Psoas muscle (tissue), 8 donors: Measurements from ENCODE around the gene TYW1B. TPM values are rescaled to one million over a fixed set of nuclear protein-coding genes. Genes with fewer than 3 reads are reported as not detected.
"Not testable (repeated sequence)": the region's sequence is repeated elsewhere in the genome, so short reads cannot be mapped to it uniquely, and the experiment has no call there.

Experiments
- ATAC-seq, 4 donors: fragments of 200-7000 bp; cut with Tn5 transposase; one replicate each; pipeline ENCODE4 v1.9.1; 2020; ENCODE audit warnings: moderate library complexity in 3 of 4, mild to moderate bottlenecking in 2 of 4
- DNase-seq, 2 donors: peaks; one replicate each; pipeline ENCODE4 v3.0.0-alpha.2; 2020
- H3K27ac ChIP-seq: fragments of 200-600 bp; one replicate; pipeline ENCODE4 v1.8.0; 2022
- H3K27me3 ChIP-seq, 3 donors: fragments of 200-600 bp in 1 of 3; one replicate each; pipeline versions ENCODE4 v1.6.1 to v1.8.0; 2013 to 2022; ENCODE audit warnings: low read length in 2 of 3, mild to moderate bottlenecking in 2 of 3, moderate library complexity in 1 of 3; ENCODE audit not compliant: insufficient read depth in 3 of 3
- H3K36me3 ChIP-seq, 2 donors: fragments of 200-600 bp in 1 of 2; one replicate each; pipeline versions ENCODE4 v1.6.1 to v1.8.0; 2013 to 2022; ENCODE audit warnings: low read depth in 1 of 2, mild to moderate bottlenecking in 1 of 2, moderate library complexity in 1 of 2; ENCODE audit not compliant: insufficient read depth in 1 of 2
- H3K4me1 ChIP-seq: fragments of 200-600 bp; one replicate; pipeline ENCODE4 v1.8.0; 2022
- H3K4me3 ChIP-seq: fragments of 200-600 bp; one replicate; pipeline ENCODE4 v1.8.0; 2022; ENCODE audit warnings: mild to moderate bottlenecking
- H3K9me3 ChIP-seq: fragments of 200-600 bp; one replicate; pipeline ENCODE4 v1.8.0; 2022
- WGBS, 3 donors: extraction: QIAGEN DNeasy Blood & Tissue Kit; methylation state at CpG; one replicate each; pipeline versions ENCODE4 v1.1.6 to v1.1.7; 2013; 5-methylcytosine and 5-hydroxymethylcytosine counted together
- intact Hi-C, 2 donors: fragments of 100-400 bp; cut with DNase I; formaldehyde crosslinking; loops; one replicate each; pipeline versions ENCODE4 v1.11.0 to v1.14.2; 2022
- polyA plus RNA-seq, 3 donors: library from polyadenylated mRNA; stranded (reverse); fragments of 200-250 nt; gene quantifications; one replicate each; pipeline ENCODE4 v1.2.3, GENCODE V29; 2013
- total RNA-seq, 4 donors: library from RNA; stranded (reverse); fragmentation: NEBNext Ultra II Directional in 2 of 4; extraction: Animal tissue kit (Norgen Biotek cat#: 25700) in 2 of 4; gene quantifications; one replicate each; pipeline versions ENCODE4 v1.2.1 to v1.2.4, GENCODE V29; 2021 to 2023
- TF ChIP-seq, protein P1 (sequence below): fragments of 200-600 bp; IDR thresholded peaks from one replicate; pipeline ENCODE4 v1.8.0; 2022; ENCODE audit warnings: antibody characterized with exemption
- donor health status: healthy with polysubstance abuse.
- donor health status: DM: no; HTN: no; CAD: no; lungs with moderate emphysema.
- donor health status: Bipolar disorder and iron deficiency.
- donor health status: healthy.
- donor health status: DM: yes; HTN: yes; CAD: no.
- donor health status: DM: no; HTN: no; CAD: no.
- donor health status: DM: no; HTN: no; CAD: no.
- donor health status: DM: yes; HTN: yes; CAD: no.

Gene TYW1B
- total and polyA plus RNA-seq, 7 donors: 1.1 to 6.5 (median 1.9) TPM

DNA sequence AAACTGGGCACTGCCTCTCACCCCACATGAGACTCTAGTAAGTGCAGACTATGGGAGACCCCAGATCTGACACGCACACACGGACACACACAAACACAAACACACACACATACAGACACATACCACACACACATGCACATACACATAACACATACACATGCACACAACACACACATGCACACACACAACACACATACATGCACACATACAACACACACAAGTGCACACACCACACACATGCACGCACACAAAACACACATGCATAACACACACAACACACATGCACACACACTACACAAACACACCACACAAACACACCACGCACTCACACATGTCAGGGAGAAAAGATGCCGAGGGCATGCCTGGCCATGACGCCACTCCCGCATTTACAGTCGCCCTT lies 205.5 kb downstream of the TYW1B start:
- H3K4me1 ChIP-seq: peaks cover 4% of the 10 kb centered on the region
- H3K36me3 ChIP-seq: no peaks in the 10 kb centered on the region
- H3K27me3 ChIP-seq: no peaks in the 10 kb centered on the region
- intact Hi-C loops: no loop called here
- H3K27ac ChIP-seq: peak overlapping the region; percentile 67
- 95 to 98% (median 97%) methylated on average over 8 of the region's 8 CpGs for WGBS, 3 donors
- H3K9me3 ChIP-seq: no peaks in the 10 kb centered on the region
- H3K4me3 ChIP-seq: no peak overlapping the region
- TF ChIP-seq, protein P1, sequence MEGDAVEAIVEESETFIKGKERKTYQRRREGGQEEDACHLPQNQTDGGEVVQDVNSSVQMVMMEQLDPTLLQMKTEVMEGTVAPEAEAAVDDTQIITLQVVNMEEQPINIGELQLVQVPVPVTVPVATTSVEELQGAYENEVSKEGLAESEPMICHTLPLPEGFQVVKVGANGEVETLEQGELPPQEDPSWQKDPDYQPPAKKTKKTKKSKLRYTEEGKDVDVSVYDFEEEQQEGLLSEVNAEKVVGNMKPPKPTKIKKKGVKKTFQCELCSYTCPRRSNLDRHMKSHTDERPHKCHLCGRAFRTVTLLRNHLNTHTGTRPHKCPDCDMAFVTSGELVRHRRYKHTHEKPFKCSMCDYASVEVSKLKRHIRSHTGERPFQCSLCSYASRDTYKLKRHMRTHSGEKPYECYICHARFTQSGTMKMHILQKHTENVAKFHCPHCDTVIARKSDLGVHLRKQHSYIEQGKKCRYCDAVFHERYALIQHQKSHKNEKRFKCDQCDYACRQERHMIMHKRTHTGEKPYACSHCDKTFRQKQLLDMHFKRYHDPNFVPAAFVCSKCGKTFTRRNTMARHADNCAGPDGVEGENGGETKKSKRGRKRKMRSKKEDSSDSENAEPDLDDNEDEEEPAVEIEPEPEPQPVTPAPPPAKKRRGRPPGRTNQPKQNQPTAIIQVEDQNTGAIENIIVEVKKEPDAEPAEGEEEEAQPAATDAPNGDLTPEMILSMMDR: no peak
- ATAC-seq: peak in 2 of 4 donors; percentile 29 to 33
- no peak for DNase-seq

DNA sequence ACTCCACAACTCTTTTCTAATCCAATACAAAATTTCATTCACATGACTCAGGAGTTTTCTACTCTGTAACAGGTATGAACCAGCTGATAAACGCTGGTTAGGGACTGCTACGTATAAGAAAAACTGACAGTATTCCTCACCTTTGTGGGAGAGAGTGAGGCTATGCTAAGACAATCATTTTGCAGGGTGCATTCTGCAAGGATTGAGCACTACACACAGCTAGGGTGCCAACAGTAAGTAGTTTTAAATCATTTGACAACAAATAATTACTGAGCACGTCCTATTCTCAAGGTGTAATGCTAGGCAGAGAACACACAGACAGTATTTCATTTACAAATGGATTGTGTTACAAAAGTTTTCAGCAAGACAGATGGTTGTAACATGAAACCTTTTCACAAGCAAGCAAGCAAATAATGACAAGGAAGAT lies 206.2 kb downstream of the TYW1B start:
- H3K4me3 ChIP-seq: not testable (repeated sequence)
- peak overlapping the region; percentile 67 for H3K27ac ChIP-seq
- WGBS, 3 donors: 26 to 49% (median 31%) methylated on average over 3 of the region's 3 CpGs

DNA sequence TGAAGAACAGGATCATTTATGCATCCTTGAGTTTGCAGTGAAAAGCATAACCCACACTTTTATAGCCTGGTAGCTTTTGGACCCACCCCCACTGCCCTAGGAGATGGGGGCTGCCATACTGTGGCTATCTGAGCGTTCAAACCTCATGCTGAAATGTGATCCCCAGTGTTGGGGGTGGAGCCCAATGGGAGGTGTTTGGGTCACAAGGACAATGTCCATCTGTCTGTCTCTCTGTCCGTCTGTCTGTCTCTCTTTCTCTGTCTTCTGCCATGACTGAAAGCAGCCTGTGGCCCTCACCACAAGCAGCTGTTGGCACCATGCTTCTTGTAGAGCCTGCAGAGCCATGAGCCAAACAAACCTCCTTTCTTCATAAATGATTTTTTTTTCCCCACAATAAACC lies 207.1 kb downstream of the TYW1B start:
- H3K27me3 ChIP-seq, H3K27ac ChIP-seq, H3K4me1 ChIP-seq, H3K9me3 ChIP-seq, H3K4me3 ChIP-seq, DNase-seq, intact Hi-C loops, H3K36me3 ChIP-seq: not testable (repeated sequence)
- ATAC-seq: peak in 2 of 4 donors; percentile 20 to 33
- WGBS, 3 donors: 63 to 76% (median 75%) methylated on average over 2 of the region's 2 CpGs

More for the DNA sequence above, 206.2 kb downstream of the TYW1B start:
- H3K9me3 ChIP-seq, DNase-seq, H3K27me3 ChIP-seq, intact Hi-C loops, H3K36me3 ChIP-seq, H3K4me1 ChIP-seq: not testable (repeated sequence)
- peak; percentile 66 to 91 (median 78) for ATAC-seq

DNA sequence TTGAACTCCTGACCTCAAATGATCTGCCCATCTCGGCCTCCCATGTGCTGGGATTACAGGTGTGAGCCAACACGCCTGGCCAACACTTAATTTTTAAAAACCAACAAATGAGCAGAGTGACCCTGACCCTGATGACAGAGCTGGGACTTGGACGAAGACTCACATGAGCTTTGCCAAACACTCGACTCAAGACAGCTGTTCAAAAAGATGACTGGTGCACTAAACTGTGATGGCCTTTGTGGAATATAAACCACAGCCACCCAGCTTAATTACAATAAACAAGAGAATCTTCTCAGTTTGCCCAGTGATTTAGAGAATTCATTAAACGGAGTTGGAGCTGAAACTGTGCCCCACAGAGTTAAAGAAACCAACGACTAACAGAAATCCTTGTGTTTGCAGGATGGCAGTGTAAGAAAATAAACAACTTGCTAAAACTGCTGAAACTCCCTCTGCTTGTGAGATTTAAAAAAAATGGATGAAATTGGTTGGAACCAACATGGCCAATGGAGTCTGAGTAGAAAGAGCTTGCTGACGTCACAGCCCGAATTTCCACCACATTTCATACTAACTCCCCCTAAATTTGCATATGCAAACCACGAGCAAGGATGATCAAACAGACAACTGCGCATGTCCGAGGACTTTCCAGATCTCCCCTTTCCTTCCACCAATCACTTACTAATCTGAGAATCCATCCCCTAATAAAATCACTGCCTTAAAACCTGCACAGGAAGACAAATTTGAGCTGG lies 209.4 kb downstream of the TYW1B start:
- H3K4me3 ChIP-seq, intact Hi-C loops, H3K9me3 ChIP-seq, DNase-seq, H3K36me3 ChIP-seq, H3K27me3 ChIP-seq, H3K27ac ChIP-seq, H3K4me1 ChIP-seq: not testable (repeated sequence)
- peak; percentile 59 to 70 (median 64) for ATAC-seq
- 40 to 54% (median 41%) methylated on average over 11 of the region's 11 CpGs for WGBS, 3 donors

DNA sequence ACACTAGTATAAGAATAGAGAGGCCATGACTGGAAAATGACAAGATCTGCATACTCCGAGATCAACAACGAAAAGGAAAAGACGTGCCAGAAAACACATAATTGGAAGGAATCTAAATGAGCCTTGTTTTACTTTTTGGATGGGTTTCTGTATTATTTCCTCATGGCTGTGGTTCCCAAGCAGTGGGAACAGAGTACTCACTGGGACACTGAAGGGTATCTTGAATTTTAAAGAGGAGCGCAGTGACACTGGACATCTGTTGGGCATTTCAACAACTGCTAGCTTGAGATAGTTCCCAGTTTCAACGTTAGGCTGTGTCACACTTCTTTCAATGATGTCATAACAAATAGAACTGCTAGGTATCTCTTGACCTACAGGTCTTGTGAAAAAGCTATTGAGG lies 218.2 kb downstream of the TYW1B start:
- H3K4me1 ChIP-seq, H3K9me3 ChIP-seq, DNase-seq, intact Hi-C loops, H3K4me3 ChIP-seq, H3K27ac ChIP-seq, H3K27me3 ChIP-seq, H3K36me3 ChIP-seq, ATAC-seq: not testable (repeated sequence)
- WGBS, 3 donors: 79 to 84% (median 81%) methylated on average over 5 of the region's 5 CpGs

DNA sequence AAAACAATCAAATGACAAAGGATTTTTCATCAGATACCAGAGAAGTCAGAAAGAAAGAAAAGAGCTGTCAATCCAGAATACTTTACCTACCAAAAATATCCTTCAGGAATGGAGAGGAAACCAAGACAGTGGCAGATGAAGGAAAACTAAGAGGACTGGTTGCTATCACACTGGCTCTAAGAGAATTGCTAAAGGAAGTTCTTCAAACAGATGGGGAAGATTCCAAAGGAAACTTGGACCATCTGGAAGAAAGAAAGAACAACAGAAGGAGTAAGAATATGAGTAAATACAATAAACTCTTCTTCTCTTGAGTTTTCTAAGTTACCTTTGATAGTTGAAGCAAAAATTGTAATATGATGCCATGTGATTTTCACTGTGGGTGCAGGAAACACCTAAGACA lies 220.0 kb downstream of the TYW1B start:
- H3K27me3 ChIP-seq, H3K27ac ChIP-seq, ATAC-seq, DNase-seq, H3K4me1 ChIP-seq, H3K9me3 ChIP-seq, H3K4me3 ChIP-seq, H3K36me3 ChIP-seq, intact Hi-C loops: not testable (repeated sequence)

DNA sequence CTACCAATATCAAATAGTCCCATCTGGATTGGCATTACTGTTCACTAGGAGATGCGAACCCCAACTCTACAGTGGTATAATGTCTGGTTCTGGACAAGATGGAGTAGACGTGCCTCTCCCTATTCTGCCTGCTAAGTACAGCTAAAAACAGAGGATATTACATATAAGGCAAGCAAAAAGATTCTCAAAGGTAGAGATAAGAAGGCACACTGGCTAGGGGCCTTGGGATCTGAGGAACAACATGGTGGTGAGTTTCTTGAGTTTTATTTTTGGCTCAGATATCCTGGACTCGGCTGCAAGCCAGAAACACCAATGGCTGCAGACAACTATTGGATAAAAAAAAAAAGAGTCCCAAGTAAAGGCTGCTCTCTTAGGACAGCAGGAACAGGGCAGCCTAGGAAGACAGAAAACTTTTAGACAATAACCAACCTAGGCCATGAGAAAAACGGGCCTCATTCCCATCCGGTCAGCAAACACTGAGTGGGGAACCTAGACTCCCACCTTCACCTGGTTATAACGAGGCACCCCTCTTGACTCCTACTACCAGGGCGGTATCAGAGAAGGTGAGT lies 222.1 kb downstream of the TYW1B start:
- intact Hi-C loops, H3K27me3 ChIP-seq, H3K36me3 ChIP-seq, ATAC-seq, H3K9me3 ChIP-seq, H3K4me1 ChIP-seq, H3K27ac ChIP-seq, DNase-seq, H3K4me3 ChIP-seq: not testable (repeated sequence)
- WGBS, 3 donors: 91 to 93% (median 91%) methylated on average over 7 of the region's 7 CpGs

DNA sequence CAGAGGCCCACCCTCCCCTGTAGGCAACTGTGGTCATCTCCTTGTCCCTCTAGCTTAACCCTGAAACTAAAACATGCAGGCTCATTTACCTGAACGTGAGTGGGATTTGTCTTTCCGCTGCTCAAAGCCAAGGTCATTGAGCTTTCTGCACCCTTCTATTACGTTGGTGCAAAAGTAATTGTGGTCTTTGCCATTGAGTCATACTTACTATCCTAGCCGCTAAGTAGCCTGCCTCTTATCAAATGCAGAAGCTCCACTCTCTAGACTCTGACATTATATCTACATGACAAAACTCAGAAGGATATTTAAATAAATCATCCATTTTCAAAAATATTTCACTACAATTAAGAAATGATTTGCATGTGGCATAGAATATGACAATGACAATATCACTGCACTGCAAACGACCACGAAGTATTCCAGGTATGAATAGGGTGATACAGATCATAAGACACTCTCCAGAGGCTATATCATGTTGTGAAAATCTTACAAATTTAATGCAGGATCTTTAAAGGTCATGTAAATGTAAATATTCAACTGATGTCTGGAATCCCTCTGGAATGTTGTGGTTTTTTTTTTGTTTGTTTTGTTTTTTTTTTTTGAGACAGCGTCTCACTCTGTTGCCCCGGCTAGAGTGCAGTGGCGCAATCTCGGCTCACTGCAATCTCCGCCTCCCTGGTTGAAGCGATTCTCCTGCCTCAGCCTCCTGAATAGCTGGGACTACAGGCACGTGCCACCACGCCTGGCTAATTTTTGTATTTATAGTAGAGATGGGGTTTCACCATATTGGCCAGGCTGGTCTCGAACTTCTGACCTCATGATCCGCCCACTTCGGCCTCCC lies 223.0 kb downstream of the TYW1B start:
- H3K4me1 ChIP-seq, H3K36me3 ChIP-seq, ATAC-seq, H3K4me3 ChIP-seq, H3K27ac ChIP-seq, H3K27me3 ChIP-seq, H3K9me3 ChIP-seq, DNase-seq, intact Hi-C loops: not testable (repeated sequence)
- 90 to 93% (median 92%) methylated on average over 17 of the region's 17 CpGs for WGBS, 3 donors

DNA sequence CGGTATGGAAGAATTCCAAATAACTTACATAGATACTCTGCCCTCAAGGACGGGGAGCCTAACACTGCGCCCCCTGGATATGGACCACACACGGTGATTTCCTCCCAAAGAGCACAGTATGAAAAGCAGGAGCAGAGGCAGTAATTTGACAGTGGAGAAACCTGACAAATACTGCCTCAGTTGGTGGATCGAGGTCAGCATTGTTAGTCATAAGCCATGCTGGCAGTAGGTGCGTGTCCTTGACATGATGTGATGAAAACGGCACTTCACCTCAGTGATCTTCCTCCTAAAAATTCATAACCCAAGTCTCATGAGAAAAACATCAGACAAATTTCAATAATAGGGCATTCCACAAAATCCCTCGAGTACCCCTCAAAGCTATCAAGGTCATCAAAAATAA lies 224.5 kb downstream of the TYW1B start:
- intact Hi-C loops, H3K27me3 ChIP-seq: not testable (repeated sequence)

More for the DNA sequence above, 224.5 kb downstream of the TYW1B start:
- ATAC-seq, DNase-seq, H3K4me1 ChIP-seq, H3K36me3 ChIP-seq, H3K4me3 ChIP-seq, H3K27ac ChIP-seq, H3K9me3 ChIP-seq: not testable (repeated sequence)
- WGBS, 3 donors: 95 to 97% (median 97%) methylated on average over 8 of the region's 8 CpGs
